ELF-1 (cell line): Measurements from ENCODE around the gene TRO.

Experiments used
- DNase-seq: peaks from one replicate; pipeline ENCODE4 v3.0.0-alpha.2; 2016; ENCODE audit warnings: low read depth, low spot score

The TRO gene

DNA sequence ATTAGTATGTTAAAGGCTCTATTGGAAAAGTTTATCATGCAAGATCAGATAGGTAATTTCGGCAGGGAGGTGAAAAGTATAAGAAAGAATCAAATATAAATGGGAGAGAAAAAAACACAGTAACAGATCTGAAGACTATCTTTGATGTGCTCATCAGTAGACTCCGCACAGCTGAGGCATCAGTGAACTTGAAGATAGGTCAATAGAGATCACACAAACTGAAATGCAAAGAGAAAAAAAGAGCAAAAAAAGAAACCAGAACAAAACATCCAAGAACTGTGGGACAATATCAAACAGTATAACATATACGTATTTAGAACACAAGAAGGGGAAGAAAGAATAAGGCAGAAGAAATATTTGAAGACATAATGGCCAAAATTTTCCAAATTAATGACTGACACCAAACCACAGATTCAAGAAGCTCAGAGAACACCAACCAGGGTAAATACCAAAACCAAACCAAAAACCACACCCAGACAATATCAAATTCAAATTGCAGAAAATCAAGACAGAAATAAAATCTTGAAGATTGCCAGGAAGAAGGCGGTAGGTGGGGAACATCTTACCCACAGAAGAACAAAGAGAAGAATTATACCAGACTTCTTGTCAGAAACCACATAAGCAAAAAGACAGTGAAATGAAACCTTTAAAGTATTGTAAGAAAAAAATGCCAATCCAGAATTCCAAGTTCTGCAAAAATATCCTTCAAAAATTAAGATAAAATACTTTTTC, 44.3 kb downstream of the TRO start:
- DNase-seq = no peak

DNA sequence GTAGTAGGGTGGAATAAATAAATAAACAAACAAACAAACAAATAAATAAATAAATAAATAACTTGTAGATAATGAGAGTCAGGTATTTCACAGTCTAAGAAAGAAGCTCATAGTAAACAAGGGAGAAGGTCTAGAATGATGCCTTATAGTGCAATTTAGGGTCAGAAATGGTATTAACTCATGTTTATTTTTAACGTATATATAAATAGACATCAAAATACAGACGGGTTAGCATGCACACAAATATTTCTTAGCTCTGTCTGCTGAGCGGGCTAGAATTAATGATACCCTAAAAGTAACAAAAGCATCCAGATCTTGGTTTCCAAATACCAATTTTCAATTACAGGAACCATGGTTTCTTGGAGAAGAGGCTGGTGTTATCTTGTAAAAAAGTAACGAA, 56.8 kb downstream of the TRO start:
- no peak for DNase-seq

DNA sequence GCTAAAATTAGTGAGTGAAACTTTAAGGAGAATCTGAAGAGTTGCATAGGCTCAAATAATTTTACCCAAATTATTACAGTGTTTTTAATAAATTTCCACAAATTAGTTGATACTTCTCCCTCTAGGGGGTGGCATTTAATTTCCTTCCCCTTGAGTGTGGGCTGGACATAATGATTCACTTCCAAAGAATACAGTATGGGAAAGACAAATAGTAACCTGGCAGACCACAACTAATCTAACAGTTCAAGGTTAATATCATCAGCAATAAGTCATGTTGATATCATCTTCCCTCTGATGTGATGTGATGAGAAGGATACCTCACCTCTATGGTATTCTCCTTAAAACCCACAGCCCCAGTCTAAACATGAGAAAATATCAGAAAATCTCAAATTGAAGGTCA, 57.8 kb downstream of the TRO start:
- DNase-seq = no peak

DNA sequence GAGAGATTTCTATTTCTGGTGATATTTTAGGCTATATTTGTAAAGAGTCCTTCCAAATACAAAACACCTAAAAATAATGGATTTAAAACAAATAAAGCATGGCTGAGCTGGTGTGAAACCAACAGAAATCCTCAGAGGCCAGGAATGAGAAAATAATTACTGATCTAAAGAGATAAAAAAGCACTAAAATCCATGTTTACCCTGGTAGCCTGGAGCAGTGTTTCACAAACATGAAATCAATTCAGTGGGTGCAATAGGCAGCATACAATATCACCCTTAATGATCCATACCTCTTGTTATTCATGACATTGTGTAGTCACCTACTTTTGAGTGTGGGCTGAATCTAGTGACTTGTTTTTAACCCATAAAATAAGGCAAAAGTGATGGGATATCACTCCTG, 58.8 kb downstream of the TRO start:
- DNase-seq = no peak

DNA sequence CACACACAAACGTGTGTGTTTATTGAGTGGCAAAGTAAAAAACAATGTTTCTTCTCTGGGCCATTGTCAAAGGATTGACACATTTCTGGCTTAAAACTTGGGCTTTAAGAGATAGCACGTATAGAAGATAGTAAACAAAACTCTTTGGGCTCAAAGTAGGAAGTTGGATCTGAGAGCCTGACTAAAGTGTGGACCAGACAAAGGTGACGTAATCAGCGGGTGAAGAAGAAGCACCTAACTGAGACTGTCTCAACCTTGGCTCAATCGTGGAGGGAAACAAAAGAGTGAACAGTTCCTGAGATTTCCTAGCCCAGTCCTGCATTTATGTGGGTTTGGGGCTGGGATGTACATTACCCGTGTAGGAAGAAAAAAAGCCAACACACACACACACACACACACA, 59.7 kb downstream of the TRO start:
- no peak for DNase-seq
